ENCODE results near the gene MYL1.

MYL1 gene

GRCh38 chr2:210318891-210319290 is 3.9 kb upstream of the MYL1 start:
- TF ChIP-seq, protein P1, sequence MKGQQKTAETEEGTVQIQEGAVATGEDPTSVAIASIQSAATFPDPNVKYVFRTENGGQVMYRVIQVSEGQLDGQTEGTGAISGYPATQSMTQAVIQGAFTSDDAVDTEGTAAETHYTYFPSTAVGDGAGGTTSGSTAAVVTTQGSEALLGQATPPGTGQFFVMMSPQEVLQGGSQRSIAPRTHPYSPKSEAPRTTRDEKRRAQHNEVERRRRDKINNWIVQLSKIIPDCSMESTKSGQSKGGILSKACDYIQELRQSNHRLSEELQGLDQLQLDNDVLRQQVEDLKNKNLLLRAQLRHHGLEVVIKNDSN (IDR thresholded peaks at IDR 0.05) = no peak
- TF ChIP-seq CEBPB (IDR thresholded peaks at IDR 0.05) = no peak
- no peak for TF ChIP-seq FOXM1 (IDR thresholded peaks at IDR 0.05; ENCODE audit: borderline replicate concordance, low read depth)
- no peak for TF ChIP-seq EGR1 (IDR thresholded peaks at IDR 0.05)
- TF ChIP-seq TAF1 (IDR thresholded peaks at IDR 0.05; ENCODE audit: low read depth) = no peak
- no peak for TF ChIP-seq MAX (IDR thresholded peaks at IDR 0.05)
- no peak for TF ChIP-seq NFIC (IDR thresholded peaks at IDR 0.05)
- TF ChIP-seq EP300 (IDR thresholded peaks at IDR 0.05; ENCODE audit: borderline replicate concordance) = no peak
- TF ChIP-seq YY1 (IDR thresholded peaks at IDR 0.05; ENCODE audit: low read depth) = no peak

GRCh38 chr2:210318486-210318885 is 3.5 kb upstream of the MYL1 start:
- no peak for TF ChIP-seq MAX (IDR thresholded peaks at IDR 0.05)
- TF ChIP-seq CEBPB (IDR thresholded peaks at IDR 0.05) = no peak
- no peak for TF ChIP-seq EP300 (IDR thresholded peaks at IDR 0.05; ENCODE audit: borderline replicate concordance)
- no peak for TF ChIP-seq RAD21 (IDR thresholded peaks at IDR 0.05; ENCODE audit: low read depth)
- no peak for TF ChIP-seq ZBTB7A (IDR thresholded peaks at IDR 0.05; ENCODE audit: low read depth)

DNA sequence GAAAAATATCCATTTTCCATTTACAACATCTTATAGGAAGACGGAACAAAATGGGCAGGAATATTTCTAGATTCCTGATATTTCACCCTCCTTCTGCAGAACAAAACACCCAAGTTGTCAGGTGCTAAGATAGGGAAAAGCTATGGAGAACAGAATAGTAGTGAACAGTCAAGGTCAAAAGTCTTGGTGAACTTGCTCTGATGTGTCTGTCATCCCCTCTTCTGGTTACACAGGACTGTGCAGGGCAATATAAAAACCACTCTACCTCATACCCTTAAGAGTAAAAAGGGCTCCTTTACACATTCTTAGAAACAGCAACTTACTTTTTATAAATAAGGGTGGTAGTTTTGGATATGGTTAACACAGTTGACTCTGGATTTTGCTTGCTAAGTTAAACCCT is 4.4 kb downstream of the MYL1 start:
- TF ChIP-seq RAD21 (IDR thresholded peaks at IDR 0.05; ENCODE audit: low read depth) (no peak), CEBPB (IDR thresholded peaks at IDR 0.05) (no peak), TAF1 (IDR thresholded peaks at IDR 0.05; ENCODE audit: low read depth) (no peak), EGR1 (IDR thresholded peaks at IDR 0.05) (no peak), CREB1 (IDR thresholded peaks at IDR 0.05; ENCODE audit: low read depth) (no peak), FOXM1 (IDR thresholded peaks at IDR 0.05; ENCODE audit: borderline replicate concordance, low read depth) (no peak), EP300 (IDR thresholded peaks at IDR 0.05; ENCODE audit: borderline replicate concordance) (no peak), ZBTB7A (IDR thresholded peaks at IDR 0.05; ENCODE audit: low read depth) (no peak), REST (IDR thresholded peaks at IDR 0.05; ENCODE audit: low read depth) (no peak), TCF12 (IDR thresholded peaks at IDR 0.05; ENCODE audit: low read depth) (no peak), NFIC (IDR thresholded peaks at IDR 0.05) (no peak), MAX (IDR thresholded peaks at IDR 0.05) (no peak), TEAD4 (IDR thresholded peaks at IDR 0.05) (no peak), YY1 (IDR thresholded peaks at IDR 0.05; ENCODE audit: low read depth) (no peak)
- TF ChIP-seq, protein P1 (IDR thresholded peaks at IDR 0.05) = no peak

- TF ChIP-seq TCF12 (IDR thresholded peaks at IDR 0.05; ENCODE audit: low read depth) (no peak), CEBPB (IDR thresholded peaks at IDR 0.05) (no peak), TAF1 (IDR thresholded peaks at IDR 0.05; ENCODE audit: low read depth) (no peak), FOXM1 (IDR thresholded peaks at IDR 0.05; ENCODE audit: borderline replicate concordance, low read depth) (no peak), EGR1 (IDR thresholded peaks at IDR 0.05) (no peak), RAD21 (IDR thresholded peaks at IDR 0.05; ENCODE audit: low read depth) (no peak), YY1 (IDR thresholded peaks at IDR 0.05; ENCODE audit: low read depth) (no peak), TEAD4 (IDR thresholded peaks at IDR 0.05) (no peak), EP300 (IDR thresholded peaks at IDR 0.05; ENCODE audit: borderline replicate concordance) (no peak)
Observed at GRCh38 chr2:210309548-210310233, 5.3 kb downstream of the MYL1 start.

- TF ChIP-seq CREB1 (IDR thresholded peaks at IDR 0.05; ENCODE audit: low read depth) (no peak), RAD21 (IDR thresholded peaks at IDR 0.05; ENCODE audit: low read depth) (no peak), NFIC (IDR thresholded peaks at IDR 0.05) (no peak), CEBPB (IDR thresholded peaks at IDR 0.05) (no peak), TCF12 (IDR thresholded peaks at IDR 0.05; ENCODE audit: low read depth) (no peak), ZBTB7A (IDR thresholded peaks at IDR 0.05; ENCODE audit: low read depth) (no peak), FOXM1 (IDR thresholded peaks at IDR 0.05; ENCODE audit: borderline replicate concordance, low read depth) (no peak), TAF1 (IDR thresholded peaks at IDR 0.05; ENCODE audit: low read depth) (no peak), TEAD4 (IDR thresholded peaks at IDR 0.05) (no peak), YY1 (IDR thresholded peaks at IDR 0.05; ENCODE audit: low read depth) (no peak)
- TF ChIP-seq, protein P1 (IDR thresholded peaks at IDR 0.05) = no peak
Observed at GRCh38 chr2:210303498-210303897, 11.5 kb downstream of the MYL1 start.

- no peak for TF ChIP-seq ZBTB7A (IDR thresholded peaks at IDR 0.05; ENCODE audit: low read depth)
- no peak for TF ChIP-seq CREB1 (IDR thresholded peaks at IDR 0.05; ENCODE audit: low read depth)
- no peak for TF ChIP-seq NFIC (IDR thresholded peaks at IDR 0.05)
- no peak for TF ChIP-seq REST (IDR thresholded peaks at IDR 0.05; ENCODE audit: low read depth)
- TF ChIP-seq YY1 (IDR thresholded peaks at IDR 0.05; ENCODE audit: low read depth) = no peak
- no peak for TF ChIP-seq TCF12 (IDR thresholded peaks at IDR 0.05; ENCODE audit: low read depth)
- no peak for TF ChIP-seq MAX (IDR thresholded peaks at IDR 0.05)
- TF ChIP-seq EGR1 (IDR thresholded peaks at IDR 0.05) = no peak
- no peak for TF ChIP-seq CEBPB (IDR thresholded peaks at IDR 0.05)
- no peak for TF ChIP-seq RAD21 (IDR thresholded peaks at IDR 0.05; ENCODE audit: low read depth)
- no peak for TF ChIP-seq TEAD4 (IDR thresholded peaks at IDR 0.05)
- no peak for TF ChIP-seq TAF1 (IDR thresholded peaks at IDR 0.05; ENCODE audit: low read depth)
- no peak for TF ChIP-seq FOXM1 (IDR thresholded peaks at IDR 0.05; ENCODE audit: borderline replicate concordance, low read depth)
- no peak for TF ChIP-seq EP300 (IDR thresholded peaks at IDR 0.05; ENCODE audit: borderline replicate concordance)
- TF ChIP-seq, protein P1 (IDR thresholded peaks at IDR 0.05) = no peak
Observed at GRCh38 chr2:210302326-210302725, 12.6 kb downstream of the MYL1 start.
